Hepatocyte (in vitro differentiated cells): ENCODE measurements around the gene RPS6KA1. TPM values are rescaled to one million over a fixed set of nuclear protein-coding genes. Genes with fewer than 3 reads are reported as not detected.

Experiments used
- DNase-seq: peaks from one replicate; pipeline ENCODE4 v3.0.0-alpha.2; 2016; ENCODE audit warnings: low spot score
- H2AFZ ChIP-seq: fragments of 200-600 bp; sonication (generic); 2 replicates; pipeline ENCODE4 v1.6.0; 2016; ENCODE audit warnings: antibody characterized with exemption, mild to moderate bottlenecking
- H3K27ac ChIP-seq: fragments of 200-600 bp; sonication (generic); 2 replicates; pipeline ENCODE4 v1.5.1; 2016; ENCODE audit warnings: mild to moderate bottlenecking
- H3K27me3 ChIP-seq: fragments of 200-600 bp; sonication (generic); 2 replicates; pipeline ENCODE4 v1.6.1; 2016
- H3K36me3 ChIP-seq: fragments of 200-600 bp; sonication (generic); replicated peaks from 2 replicates; pipeline ENCODE4 v1.5.1; 2016; ENCODE audit warnings: low read depth; ENCODE audit not compliant: insufficient read depth
- H3K4me1 ChIP-seq: fragments of 200-600 bp; sonication (generic); 2 replicates; pipeline ENCODE4 v1.5.1; 2016; ENCODE audit warnings: mild to moderate bottlenecking, moderate library complexity; ENCODE audit not compliant: insufficient read depth
- H3K4me2 ChIP-seq: fragments of 200-600 bp; sonication (generic); 2 replicates; pipeline ENCODE4 v1.6.0; 2016
- H3K4me3 ChIP-seq: fragments of 200-600 bp; sonication (generic); 2 replicates; pipeline ENCODE4 v1.5.1; 2016; ENCODE audit warnings: mild to moderate bottlenecking
- H3K79me2 ChIP-seq: fragments of 200-600 bp; sonication (generic); 2 replicates; pipeline ENCODE4 v1.6.0; 2017; ENCODE audit warnings: mild to moderate bottlenecking
- H3K9me2 ChIP-seq: fragments of 200-600 bp; sonication (generic); replicated peaks from 2 replicates; pipeline ENCODE4 v1.6.0; 2017; ENCODE audit warnings: mild to moderate bottlenecking; ENCODE audit not compliant: insufficient read depth
- H3K9me3 ChIP-seq: fragments of 200-600 bp; sonication (generic); 2 replicates; pipeline ENCODE4 v1.5.1; 2016; ENCODE audit warnings: low read depth, mild to moderate bottlenecking
- H4K20me1 ChIP-seq: fragments of 200-600 bp; sonication (generic); 2 replicates; pipeline ENCODE4 v1.6.0; 2016; ENCODE audit warnings: mild to moderate bottlenecking; ENCODE audit not compliant: insufficient read depth, poor library complexity, severe bottlenecking
- CTCF ChIP-seq: fragments of 200-600 bp; sonication (generic); IDR thresholded peaks from 2 replicates; pipeline ENCODE4 v1.5.1; 2016; ENCODE audit warnings: antibody characterized with exemption, mild to moderate bottlenecking; ENCODE audit not compliant: poor library complexity
- EZH2 ChIP-seq: fragments of 200-600 bp; sonication (generic); IDR thresholded peaks from 2 replicates; pipeline ENCODE4 v1.6.1; 2016; ENCODE audit warnings: antibody characterized with exemption, mild to moderate bottlenecking, borderline replicate concordance
- EZH2phosphoT487 ChIP-seq: fragments of 200-600 bp; sonication (generic); IDR thresholded peaks from one replicate; pipeline ENCODE4 v1.6.1; 2018; ENCODE audit warnings: antibody characterized with exemption, mild to moderate bottlenecking, low read depth, moderate library complexity; ENCODE audit not compliant: unreplicated experiment, severe bottlenecking
- WGBS: methylation state at CpG from one replicate; pipeline ENCODE4 v1.1.6; 2016; ENCODE audit warnings: low lambda C conversion rate; ENCODE audit errors: missing lambda C conversion rate; 5-methylcytosine and 5-hydroxymethylcytosine counted together
- polyA plus RNA-seq: library from polyadenylated mRNA; unstranded; fragments of >200 nt; fragmentation: Nextera tagmentation; extraction: Ambion mirVana; gene quantifications from 2 replicates; pipeline ENCODE4 v1.2.1, GENCODE V29; 2016
- total RNA-seq: library from RNA; depleted of rRNA; stranded (reverse); fragments of >200 nt; gene quantifications from 2 replicates; pipeline ENCODE4 v1.2.3, GENCODE V29; 2014

Gene RPS6KA1
- total and polyA plus RNA-seq, 2 experiments from 2014 or later, result 30.2 to 30.6 TPM

DNA sequence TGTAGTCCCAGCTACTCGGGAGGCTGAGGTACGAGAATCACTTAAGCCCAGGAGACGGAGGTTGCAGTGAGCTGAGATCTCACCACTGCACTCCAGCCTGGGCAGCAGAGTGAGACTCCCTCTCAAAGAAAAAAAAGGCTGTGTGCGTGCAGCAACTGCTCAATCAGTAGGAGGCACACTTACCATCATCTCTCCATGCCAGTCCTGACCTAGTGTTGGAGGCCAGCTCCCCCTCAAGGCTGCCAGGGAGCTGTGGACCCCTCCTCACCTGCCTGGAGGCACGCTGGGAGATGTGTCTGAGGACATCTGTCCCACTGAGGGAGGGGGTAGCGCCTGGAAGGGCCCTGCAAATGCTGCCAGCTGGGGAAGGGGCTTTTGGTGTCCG, 11.9 kb downstream of the RPS6KA1 start:
- Histone ChIP-seq H3K27ac (no peak overlapping the region), H3K9me2 (no peaks in the 10 kb centered on the region), H3K36me3 (no peaks in the 10 kb centered on the region), H3K4me1 (peaks cover 11% of the 10 kb centered on the region), H3K79me2 (no peaks in the 10 kb centered on the region), H3K27me3 (no peaks in the 10 kb centered on the region), H4K20me1 (peaks cover 4% of the 10 kb centered on the region), H3K4me3 (no peak overlapping the region), H3K9me3 (no peaks in the 10 kb centered on the region), H3K4me2 (no peak overlapping the region), H2AFZ (no peak overlapping the region)
- 90% methylated on average over 7 of the region's 7 CpGs for WGBS
- no peak for DNase-seq
- TF ChIP-seq EZH2phosphoT487 (no peak), EZH2 (no peak), CTCF (no peak)

DNA sequence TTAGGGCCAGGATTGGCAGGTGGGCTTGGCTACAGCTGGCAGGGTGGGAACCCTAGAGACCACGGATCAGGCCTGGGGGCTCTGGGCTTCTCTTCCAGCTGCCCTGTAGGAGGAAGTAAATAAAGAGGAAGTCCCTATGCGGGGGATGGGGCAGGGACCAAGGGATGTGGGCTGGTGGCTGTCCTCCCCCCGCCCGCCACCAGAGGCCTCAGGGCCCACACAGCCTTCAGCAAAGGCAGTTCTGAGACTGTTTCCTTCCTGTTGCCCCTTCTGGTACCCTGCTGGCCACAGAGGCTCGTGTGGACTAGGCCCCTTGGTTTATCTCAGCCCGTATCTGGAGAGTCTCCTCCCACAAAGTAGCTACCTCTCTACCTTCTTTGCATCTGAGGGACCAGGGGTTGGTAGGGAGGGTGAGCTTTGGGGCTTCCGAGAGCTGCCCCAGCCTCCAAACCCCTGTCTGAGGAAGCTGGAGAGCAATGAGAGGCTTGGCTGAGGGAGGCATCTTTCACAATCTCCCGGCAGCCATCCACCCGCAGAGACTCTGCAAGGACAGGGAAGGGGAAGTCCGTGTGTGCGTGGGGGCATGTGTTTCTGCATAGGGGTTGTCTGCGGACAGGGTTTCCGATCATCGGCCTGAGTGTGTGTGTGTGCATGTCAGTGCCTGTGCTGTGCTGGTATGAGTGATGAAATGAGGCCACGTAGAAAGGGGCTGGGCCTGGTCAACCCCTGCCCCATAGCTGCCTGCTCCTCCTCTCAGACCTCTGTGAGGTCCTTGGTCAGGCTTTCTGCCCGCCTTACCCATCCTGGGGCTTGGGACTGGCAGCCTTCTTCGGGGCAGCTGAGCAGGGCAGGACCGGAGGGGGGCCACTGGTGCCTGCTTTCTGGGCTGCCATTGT, 12.5 kb downstream of the RPS6KA1 start:
- H3K27me3 ChIP-seq, result no peaks in the 10 kb centered on the region
- H3K9me2 ChIP-seq, result no peaks in the 10 kb centered on the region
- peaks cover 4% of the 10 kb centered on the region for H4K20me1 ChIP-seq
- H2AFZ ChIP-seq, result no peak overlapping the region
- peaks cover 11% of the 10 kb centered on the region for H3K4me1 ChIP-seq
- no peak for TF ChIP-seq EZH2phosphoT487
- TF ChIP-seq EZH2, result no peak
- TF ChIP-seq CTCF, result no peak
- H3K27ac ChIP-seq, result peak overlapping the region; percentile 46
- WGBS, result 73% methylated on average over 17 of the region's 18 CpGs
- H3K9me3 ChIP-seq, result no peaks in the 10 kb centered on the region
- no peak overlapping the region for H3K4me3 ChIP-seq
- H3K36me3 ChIP-seq, result no peaks in the 10 kb centered on the region
- peak; percentile 42 for DNase-seq
- no peak overlapping the region for H3K4me2 ChIP-seq
- no peaks in the 10 kb centered on the region for H3K79me2 ChIP-seq

- H3K9me3 ChIP-seq, result no peaks in the 10 kb centered on the region
- 90% methylated on average over 9 of the region's 9 CpGs for WGBS
- H3K4me1 ChIP-seq, result peaks cover 6% of the 10 kb centered on the region
- DNase-seq, result no peak
- no peak overlapping the region for H2AFZ ChIP-seq
- H3K9me2 ChIP-seq, result no peaks in the 10 kb centered on the region
- no peaks in the 10 kb centered on the region for H3K27me3 ChIP-seq
- H4K20me1 ChIP-seq, result peaks cover 4% of the 10 kb centered on the region
- H3K27ac ChIP-seq, result no peak overlapping the region
- H3K4me3 ChIP-seq, result no peak overlapping the region
- no peak for TF ChIP-seq EZH2
- no peak for TF ChIP-seq EZH2phosphoT487
- TF ChIP-seq CTCF, result no peak
- H3K4me2 ChIP-seq, result no peak overlapping the region
- H3K36me3 ChIP-seq, result no peaks in the 10 kb centered on the region
- no peaks in the 10 kb centered on the region for H3K79me2 ChIP-seq
Observed at GRCh38 chr1:26542771-26543451, 13.3 kb downstream of the RPS6KA1 start.
